ENCODE measurements around the gene WIPI1.
"Not testable (repeated sequence)": the region's sequence is repeated elsewhere in the genome, so short reads cannot be mapped to it uniquely, and the experiment has no call there.

The WIPI1 gene

GRCh38 chr17:68384471-68384870, 72.8 kb downstream of the WIPI1 start:
- no peak for DNase-seq (ENCODE audit: low read depth in 2 of 2)

- DNase-seq (ENCODE audit: low read depth in 2 of 2): no peak
Measured at GRCh38 chr17:68383443-68384321, 73.6 kb downstream of the WIPI1 start.

- no peak for DNase-seq (ENCODE audit: low read depth in 2 of 2)
Measured at GRCh38 chr17:68383120-68383442, 74.2 kb downstream of the WIPI1 start.

GRCh38 chr17:68382582-68383085, 74.7 kb downstream of the WIPI1 start:
- DNase-seq (ENCODE audit: low read depth in 2 of 2): no peak

- DNase-seq (ENCODE audit: low read depth in 2 of 2): no peak
Measured at GRCh38 chr17:68381076-68381900, 76.0 kb downstream of the WIPI1 start.

GRCh38 chr17:68379692-68380677, 77.3 kb downstream of the WIPI1 start:
- no peak for DNase-seq (ENCODE audit: low read depth in 2 of 2)

- DNase-seq (ENCODE audit: low read depth in 2 of 2): no peak
Measured at GRCh38 chr17:68379177-68379510, 78.2 kb downstream of the WIPI1 start.

- DNase-seq (ENCODE audit: low read depth in 2 of 2): no peak
Measured at GRCh38 chr17:68378268-68379176, 78.8 kb downstream of the WIPI1 start.

- DNase-seq (ENCODE audit: low read depth in 2 of 2): no peak
Measured at GRCh38 chr17:68377771-68378267, 79.5 kb downstream of the WIPI1 start.

GRCh38 chr17:68376178-68376577, 81.1 kb downstream of the WIPI1 start:
- DNase-seq (ENCODE audit: low read depth in 2 of 2): not testable (repeated sequence)

GRCh38 chr17:68375566-68375965, 81.7 kb downstream of the WIPI1 start:
- no peak for DNase-seq (ENCODE audit: low read depth in 2 of 2)

Data from stimulated activated CD4-positive, alpha-beta T cell treated with anti-CD3 and anti-CD28 coated beads, Interleukin-4, amount 100 ng/mL, for 48 hours (primary cell).